Measurements from ENCODE around the gene SMIM7. TPM values are rescaled to one million over a fixed set of nuclear protein-coding genes. Genes with fewer than 3 reads are reported as not detected.

SMIM7 gene
- total RNA-seq, 1 donor from 2014 or later, result 75.3 TPM

- Histone ChIP-seq H3K4me3 (ENCODE audit: low read depth, low read length) (peak overlapping the region; percentile 56), H3K36me3 (ENCODE audit: control insufficient read depth, insufficient read depth, low read length) (peaks cover 9% of the 10 kb centered on the region), H3K27me3 (ENCODE audit: control insufficient read depth, insufficient read depth, low read length) (no peaks in the 10 kb centered on the region)
- DNase-seq (ENCODE audit: low read depth), result no peak
- TF ChIP-seq, protein P1, sequence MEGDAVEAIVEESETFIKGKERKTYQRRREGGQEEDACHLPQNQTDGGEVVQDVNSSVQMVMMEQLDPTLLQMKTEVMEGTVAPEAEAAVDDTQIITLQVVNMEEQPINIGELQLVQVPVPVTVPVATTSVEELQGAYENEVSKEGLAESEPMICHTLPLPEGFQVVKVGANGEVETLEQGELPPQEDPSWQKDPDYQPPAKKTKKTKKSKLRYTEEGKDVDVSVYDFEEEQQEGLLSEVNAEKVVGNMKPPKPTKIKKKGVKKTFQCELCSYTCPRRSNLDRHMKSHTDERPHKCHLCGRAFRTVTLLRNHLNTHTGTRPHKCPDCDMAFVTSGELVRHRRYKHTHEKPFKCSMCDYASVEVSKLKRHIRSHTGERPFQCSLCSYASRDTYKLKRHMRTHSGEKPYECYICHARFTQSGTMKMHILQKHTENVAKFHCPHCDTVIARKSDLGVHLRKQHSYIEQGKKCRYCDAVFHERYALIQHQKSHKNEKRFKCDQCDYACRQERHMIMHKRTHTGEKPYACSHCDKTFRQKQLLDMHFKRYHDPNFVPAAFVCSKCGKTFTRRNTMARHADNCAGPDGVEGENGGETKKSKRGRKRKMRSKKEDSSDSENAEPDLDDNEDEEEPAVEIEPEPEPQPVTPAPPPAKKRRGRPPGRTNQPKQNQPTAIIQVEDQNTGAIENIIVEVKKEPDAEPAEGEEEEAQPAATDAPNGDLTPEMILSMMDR (IDR thresholded peaks at IDR 0.05; ENCODE audit: insufficient read depth, low read length, severe bottlenecking), result no peak
- FAIRE-seq, result no peak
Measured at GRCh38 chr19:16661480-16662034, 1.6 kb upstream of the SMIM7 start.

GRCh38 chr19:16660763-16661479 lies 977 bp upstream of the SMIM7 start, which contains the start of gene TMEM38A:
TSS of gene TMEM38A (plus strand) at chr19:16661139. CDS start at chr19:16661218, 79 bp downstream.
- FAIRE-seq (no peak), DNase-seq (ENCODE audit: low read depth) (no peak)
- Histone ChIP-seq H3K36me3 (ENCODE audit: control insufficient read depth, insufficient read depth, low read length) (peaks cover 9% of the 10 kb centered on the region), H3K27me3 (ENCODE audit: control insufficient read depth, insufficient read depth, low read length) (no peaks in the 10 kb centered on the region), H3K4me3 (ENCODE audit: low read depth, low read length) (peak within 1 kb of the TSS; percentile 56)
- TF ChIP-seq, protein P1 (IDR thresholded peaks at IDR 0.05; ENCODE audit: insufficient read depth, low read length, severe bottlenecking), result no peak

- FAIRE-seq (no peak), DNase-seq (ENCODE audit: low read depth) (no peak)
- Histone ChIP-seq H3K4me3 (ENCODE audit: low read depth, low read length) (peak overlapping the region; percentile 56), H3K36me3 (ENCODE audit: control insufficient read depth, insufficient read depth, low read length) (peaks cover 17% of the 10 kb centered on the region), H3K27me3 (ENCODE audit: control insufficient read depth, insufficient read depth, low read length) (no peaks in the 10 kb centered on the region)
- TF ChIP-seq, protein P1 (IDR thresholded peaks at IDR 0.05; ENCODE audit: insufficient read depth, low read length, severe bottlenecking), result no peak
Measured at GRCh38 chr19:16659464-16659831, 496 bp downstream of the SMIM7 start.

DNA sequence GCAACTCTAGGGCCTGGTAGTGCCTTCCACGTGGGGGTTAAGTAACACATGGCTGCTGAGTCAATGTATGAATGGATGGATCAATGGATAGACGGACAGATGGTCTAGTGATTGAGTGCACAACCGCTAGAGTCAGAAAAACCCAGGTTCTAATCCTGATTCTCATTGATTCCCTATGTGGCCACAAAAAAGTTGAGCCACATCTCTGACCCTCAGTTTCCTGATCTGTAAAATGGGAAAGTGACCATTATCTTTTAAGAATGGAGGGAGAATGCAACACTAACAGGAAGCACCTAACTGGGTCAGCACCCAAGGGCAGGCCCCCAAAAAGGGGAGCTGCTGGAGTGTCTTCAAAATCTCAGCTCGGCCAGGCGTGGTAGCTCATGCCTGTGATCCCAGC lies 2.6 kb downstream of the SMIM7 start:
- no peak for DNase-seq (ENCODE audit: low read depth)
- FAIRE-seq, result no peak
- H3K4me3 ChIP-seq (ENCODE audit: low read depth, low read length), result no peak overlapping the region
- TF ChIP-seq, protein P1 (IDR thresholded peaks at IDR 0.05; ENCODE audit: insufficient read depth, low read length, severe bottlenecking), result no peak
- no peaks in the 10 kb centered on the region for H3K27me3 ChIP-seq (ENCODE audit: control insufficient read depth, insufficient read depth, low read length)
- H3K36me3 ChIP-seq (ENCODE audit: control insufficient read depth, insufficient read depth, low read length), result peaks cover 29% of the 10 kb centered on the region

GRCh38 chr19:16655727-16656126 lies 4.2 kb downstream of the SMIM7 start:
- Histone ChIP-seq H3K36me3 (ENCODE audit: control insufficient read depth, insufficient read depth, low read length) (peaks cover 37% of the 10 kb centered on the region), H3K4me3 (ENCODE audit: low read depth, low read length) (no peak overlapping the region), H3K27me3 (ENCODE audit: control insufficient read depth, insufficient read depth, low read length) (no peaks in the 10 kb centered on the region)
- DNase-seq (ENCODE audit: low read depth) (no peak), FAIRE-seq (no peak)
- TF ChIP-seq, protein P1 (IDR thresholded peaks at IDR 0.05; ENCODE audit: insufficient read depth, low read length, severe bottlenecking), result no peak

All from bronchial epithelial cell (primary cell).